ENCODE results near the gene RPL31.

The RPL31 gene

DNA sequence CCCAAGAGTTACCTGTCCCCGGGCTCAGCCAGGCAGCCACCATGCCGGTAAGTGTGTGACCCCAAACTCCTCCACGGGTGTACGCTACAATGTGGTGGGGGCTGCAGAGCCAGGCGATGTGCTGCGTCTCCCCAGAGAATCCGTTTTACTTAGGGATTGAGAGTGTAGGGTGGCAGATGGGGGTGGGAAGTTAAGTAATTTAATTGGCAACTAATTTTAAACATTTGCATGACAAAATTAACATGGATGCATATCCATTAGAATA lies 26.6 kb upstream of the RPL31 start:
- no peak for DNase-seq (ENCODE audit: low read depth, low spot score)

DNA sequence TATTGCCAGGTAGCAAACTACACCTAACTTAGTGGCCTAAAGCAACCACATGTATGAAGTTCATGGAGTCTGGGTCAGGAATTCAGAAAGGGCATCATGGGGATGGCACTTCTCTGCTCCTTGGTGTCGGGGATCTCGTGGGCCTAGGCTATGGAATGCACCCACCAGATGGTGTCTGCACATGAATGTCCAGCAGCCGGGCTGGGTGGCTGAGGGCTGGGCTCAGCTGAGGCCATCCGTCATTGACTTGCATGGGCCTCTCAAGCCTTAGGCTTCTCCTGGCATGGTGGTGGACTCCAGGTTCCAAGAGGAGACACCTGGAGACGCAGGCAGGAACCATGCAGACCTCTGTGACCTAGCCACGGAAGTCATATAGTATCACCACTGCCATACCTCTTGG lies 26.0 kb upstream of the RPL31 start:
- no peak for DNase-seq (ENCODE audit: low read depth, low spot score)

DNA sequence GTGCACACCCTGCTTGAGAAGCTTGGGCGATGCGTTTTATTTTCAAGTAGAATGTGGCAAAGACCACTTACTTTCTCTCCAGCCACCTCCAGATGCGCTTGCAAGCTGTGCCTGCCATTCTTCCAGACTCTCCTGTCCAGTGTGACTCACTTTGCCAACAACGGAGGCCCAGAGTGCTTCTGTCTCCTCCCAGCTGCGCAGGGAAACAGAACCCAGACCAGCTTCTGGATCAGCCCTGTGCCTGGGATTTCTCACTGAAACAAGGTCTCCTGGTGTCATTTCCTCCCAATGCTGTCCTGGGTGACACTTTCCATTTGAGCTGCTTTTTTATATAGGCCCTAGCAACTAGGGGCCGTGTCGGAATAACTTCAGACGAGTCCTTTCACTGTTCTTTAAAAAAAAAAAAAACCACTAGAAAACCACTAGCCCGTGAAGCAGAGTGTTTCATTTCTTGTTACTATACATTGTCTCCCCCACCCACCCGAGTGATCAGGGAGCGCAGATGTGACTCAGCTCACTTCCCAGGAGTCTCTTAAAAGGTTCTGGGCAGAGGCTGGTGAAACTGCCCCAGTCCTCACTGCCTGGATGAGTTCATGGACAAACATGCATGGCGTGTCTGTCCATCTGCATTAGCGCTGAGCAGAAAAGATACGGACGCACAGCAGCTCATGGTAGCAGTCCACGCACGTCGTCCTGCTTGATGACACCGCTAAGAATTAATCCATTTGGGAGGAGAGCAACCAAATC lies 25.3 kb upstream of the RPL31 start:
- DNase-seq (ENCODE audit: low read depth, low spot score), result no peak

DNA sequence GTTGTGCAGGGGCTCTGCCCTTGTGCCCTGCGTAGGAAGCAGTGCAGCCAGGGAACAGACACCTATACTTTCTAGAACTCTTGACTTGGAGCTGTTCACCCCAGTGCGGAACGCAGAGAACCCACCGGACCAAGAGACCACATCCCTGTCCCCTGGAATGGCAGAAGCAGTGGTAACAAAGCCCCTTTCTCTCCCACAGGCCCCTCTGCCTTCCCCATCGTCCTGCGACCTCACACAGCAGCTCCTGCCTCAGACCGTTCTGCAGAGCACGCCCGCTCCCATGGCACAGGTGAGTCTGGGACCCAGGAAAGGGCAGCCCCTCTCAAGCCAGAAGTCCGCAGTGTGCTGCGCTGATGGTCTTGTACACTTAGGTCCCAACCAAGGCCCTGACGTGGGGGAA lies 24.6 kb upstream of the RPL31 start:
- DNase-seq (ENCODE audit: low read depth, low spot score), result no peak

DNA sequence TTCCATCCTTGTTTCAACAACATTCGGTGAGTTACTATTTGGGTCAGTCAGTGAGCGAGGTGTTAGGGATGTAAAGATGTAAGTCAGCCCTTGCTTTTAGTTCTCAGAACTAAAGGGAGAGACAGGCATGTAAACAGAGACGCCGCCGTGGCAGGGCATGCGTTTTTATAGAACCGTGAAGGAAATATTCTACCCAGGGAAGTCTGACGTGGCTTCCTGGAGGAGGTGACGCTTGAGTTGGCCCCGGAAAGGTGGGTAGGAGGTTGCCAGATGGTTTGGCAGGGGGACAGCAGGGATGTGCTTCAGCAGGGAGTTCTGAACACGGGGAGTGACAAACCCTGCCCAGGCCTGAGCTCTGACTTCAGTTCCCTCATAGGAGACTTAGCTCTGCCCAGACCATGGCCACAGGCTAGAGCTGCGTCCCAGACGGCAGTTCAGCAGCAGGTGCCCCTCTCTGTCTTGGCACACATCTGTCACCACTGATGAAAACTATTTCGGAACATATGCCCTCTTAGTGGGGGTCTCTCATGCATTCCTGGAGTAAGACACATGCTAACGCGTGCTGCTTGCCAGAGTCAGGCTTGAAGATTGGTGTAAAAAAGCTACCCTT lies 23.4 kb upstream of the RPL31 start:
- no peak for DNase-seq (ENCODE audit: low read depth, low spot score)

DNA sequence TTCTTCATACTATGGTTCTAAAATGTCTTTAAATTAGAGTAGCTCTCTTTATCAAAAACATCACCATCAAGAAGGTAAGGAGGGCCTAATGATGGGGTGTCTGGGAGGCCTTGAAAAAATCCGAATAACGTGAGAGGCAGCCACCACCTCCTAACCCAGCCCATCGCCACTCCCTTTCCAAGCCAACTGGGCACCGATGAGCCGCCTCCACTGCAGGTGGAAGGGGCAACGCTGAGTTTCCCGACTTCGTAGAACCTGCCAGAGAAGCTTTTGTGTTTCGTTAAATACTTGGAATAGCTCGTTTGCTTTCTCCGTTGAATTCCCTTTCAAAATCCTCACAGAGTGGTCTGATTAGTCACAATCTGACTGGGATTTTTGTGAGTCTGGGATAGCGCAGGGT lies 22.0 kb upstream of the RPL31 start:
- no peak for DNase-seq (ENCODE audit: low read depth, low spot score)

DNA sequence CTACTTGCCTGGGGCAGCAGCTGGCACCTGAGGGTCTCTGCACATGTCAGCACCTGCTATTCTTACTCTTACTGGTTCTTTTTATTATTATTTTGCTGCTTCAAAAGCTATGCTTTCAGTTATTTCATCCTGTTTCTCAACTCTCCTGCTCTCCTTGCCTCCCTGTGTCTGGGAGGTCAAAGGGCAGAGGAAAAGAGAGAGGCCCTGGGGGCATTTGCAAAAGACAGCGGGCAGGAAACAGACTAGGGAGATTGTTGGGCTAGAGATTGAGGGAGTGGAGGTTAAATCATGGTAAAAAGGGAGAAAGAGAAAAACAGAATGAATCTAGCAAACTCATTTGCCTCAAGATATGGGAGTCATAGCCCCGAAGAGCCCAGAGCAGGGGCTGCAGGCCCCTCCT lies 21.1 kb upstream of the RPL31 start:
- DNase-seq (ENCODE audit: low read depth, low spot score), result no peak

DNA sequence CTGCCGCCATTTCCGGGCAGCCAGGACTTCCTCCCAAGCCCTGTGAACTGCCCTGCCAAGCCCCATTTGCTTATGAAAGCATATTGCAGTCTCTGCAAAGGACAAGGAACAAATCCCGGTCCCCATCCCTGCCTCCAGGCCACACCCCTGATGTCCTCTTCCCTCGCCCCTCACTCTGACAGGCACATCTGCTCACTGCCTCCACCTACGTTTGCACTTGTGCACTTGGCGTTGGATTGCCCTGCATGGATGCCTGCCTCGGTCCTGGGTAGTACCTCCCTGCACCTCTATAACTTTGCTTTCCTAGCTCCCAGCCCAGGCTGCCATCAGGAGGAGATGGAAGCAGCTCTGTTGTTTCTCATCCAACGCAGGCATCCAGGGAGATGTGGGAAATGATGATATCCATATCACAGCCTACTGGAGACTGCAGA lies 19.6 kb upstream of the RPL31 start:
- DNase-seq (ENCODE audit: low read depth, low spot score), result no peak

DNA sequence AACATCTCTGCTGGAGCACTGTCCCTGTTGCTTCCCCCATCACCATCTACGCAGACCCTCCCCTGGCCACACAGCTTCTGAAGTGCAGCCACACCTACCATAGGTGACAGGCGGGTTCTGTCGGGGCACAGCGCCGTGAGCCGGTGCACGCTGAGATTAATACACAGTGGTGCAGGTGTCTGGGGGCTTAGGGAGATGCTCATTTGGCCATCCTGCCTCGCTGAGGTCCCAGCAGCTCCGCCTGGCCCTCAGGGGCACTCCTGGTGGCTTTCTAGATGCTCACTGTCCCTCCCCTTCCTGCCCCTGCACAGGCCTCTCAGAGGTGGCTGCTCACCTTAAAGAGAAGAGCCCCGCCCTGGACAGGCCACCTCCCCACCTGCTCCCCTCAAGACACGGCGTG lies 18.9 kb upstream of the RPL31 start:
- no peak for DNase-seq (ENCODE audit: low read depth, low spot score)

DNA sequence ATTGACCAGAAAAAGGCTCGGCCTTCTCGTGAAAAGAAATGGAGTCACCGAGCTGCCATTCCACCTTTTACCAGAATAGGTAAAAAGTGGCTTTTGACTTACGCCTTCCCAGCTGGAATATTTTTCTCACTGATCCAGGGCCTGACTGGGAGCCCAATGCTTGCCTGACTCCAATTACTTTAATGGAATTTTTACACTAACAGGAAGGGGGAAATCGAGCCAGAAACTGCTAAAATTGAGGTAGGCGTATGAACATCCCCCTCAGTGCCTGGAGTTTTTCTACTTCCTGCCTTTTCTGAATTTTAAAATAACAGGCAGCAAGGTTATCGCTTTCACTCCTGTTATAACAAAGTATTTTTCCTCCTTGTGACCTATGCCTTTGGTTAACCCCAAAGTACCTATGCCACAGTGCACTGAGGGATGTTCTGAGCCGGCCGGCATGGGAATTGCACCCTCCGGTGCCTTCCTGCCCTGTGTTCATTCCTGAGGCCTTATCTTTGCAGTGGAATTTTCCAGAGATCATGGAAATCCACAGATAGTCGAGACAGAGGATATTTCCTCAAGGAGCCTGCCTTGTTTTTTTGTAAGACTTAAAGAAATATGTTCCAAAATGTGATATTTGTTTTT lies 18.3 kb upstream of the RPL31 start:
- no peak for DNase-seq (ENCODE audit: low read depth, low spot score)

DNA sequence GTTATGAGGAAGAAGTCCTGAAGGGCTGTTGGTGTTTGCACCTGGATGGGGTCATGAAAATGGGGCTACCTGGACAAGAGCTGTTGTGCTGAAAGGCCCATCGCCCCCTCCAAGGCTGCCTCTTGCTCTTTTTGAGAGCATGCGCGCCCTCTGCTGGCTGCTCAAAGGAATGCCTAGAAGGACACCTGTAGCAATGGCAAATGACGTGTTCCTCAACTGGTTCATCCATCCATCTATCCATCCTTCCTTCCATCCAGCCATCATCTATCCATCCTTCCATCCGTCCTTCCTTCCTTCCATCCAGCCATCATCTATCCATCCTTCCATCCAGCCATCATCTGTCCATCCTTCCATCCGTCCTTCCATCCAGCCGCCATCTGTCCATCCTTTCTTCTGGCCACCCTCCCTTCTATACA lies 17.2 kb upstream of the RPL31 start:
- peak; percentile 53 for DNase-seq (ENCODE audit: low read depth, low spot score)

DNA sequence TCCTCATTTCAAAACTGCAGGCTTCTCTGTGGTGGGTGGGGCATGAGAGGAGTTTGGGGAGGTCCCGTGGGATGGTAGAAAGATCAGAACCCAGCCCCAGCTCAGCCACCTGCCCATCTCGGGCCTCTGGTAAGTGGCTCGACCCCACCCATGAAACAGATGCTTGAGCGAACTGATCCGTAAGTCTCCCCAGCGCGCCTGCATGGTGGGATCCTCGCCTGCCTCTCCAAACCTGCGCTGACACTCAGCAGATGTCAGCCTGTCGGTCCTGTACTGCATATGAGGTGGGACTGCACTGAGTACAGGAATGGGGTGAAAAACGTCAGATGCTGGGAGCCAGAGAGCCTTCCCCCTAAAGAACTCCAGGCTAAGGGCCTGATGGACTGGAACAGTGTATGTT lies 15.9 kb upstream of the RPL31 start:
- no peak for DNase-seq (ENCODE audit: low read depth, low spot score)

DNA sequence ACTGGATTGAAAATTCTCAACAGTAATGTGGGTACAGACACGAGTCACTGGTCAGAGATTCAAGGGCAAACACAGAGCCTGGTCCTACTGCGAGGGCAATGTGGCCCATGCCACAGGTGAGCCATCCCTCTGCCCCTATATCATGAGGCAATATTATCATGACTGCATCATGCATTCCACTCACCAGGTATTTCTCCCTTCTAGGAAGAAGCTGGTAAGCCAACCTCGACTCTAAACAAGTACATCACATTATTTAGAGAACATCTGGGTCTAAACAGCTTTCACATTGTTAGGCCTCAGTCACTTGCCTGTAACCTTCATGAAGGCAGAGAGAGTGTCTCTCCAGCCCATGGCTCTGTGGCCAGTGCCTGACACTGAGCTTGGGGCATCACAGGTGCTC lies 14.6 kb upstream of the RPL31 start:
- DNase-seq (ENCODE audit: low read depth, low spot score), result no peak

DNA sequence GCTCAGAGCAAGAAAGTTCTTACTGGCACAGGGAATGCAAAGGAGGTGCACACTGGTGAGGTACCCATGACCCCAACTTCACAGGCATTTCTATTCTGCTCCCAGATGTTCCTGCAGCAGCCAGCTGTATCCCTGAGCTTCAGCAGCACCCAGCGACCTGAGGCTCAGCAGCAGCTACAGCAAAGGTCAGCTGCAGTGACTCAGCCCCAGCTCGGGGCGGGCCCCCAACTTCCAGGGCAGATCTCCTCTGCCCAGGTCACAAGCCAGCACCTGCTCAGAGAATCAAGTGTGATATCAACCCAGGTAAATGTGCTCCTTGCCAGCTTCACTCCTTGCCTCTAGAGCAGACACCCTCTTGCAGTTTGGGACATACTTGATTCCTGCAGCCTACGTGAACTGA lies 14.1 kb upstream of the RPL31 start:
- DNase-seq (ENCODE audit: low read depth, low spot score), result no peak

DNA sequence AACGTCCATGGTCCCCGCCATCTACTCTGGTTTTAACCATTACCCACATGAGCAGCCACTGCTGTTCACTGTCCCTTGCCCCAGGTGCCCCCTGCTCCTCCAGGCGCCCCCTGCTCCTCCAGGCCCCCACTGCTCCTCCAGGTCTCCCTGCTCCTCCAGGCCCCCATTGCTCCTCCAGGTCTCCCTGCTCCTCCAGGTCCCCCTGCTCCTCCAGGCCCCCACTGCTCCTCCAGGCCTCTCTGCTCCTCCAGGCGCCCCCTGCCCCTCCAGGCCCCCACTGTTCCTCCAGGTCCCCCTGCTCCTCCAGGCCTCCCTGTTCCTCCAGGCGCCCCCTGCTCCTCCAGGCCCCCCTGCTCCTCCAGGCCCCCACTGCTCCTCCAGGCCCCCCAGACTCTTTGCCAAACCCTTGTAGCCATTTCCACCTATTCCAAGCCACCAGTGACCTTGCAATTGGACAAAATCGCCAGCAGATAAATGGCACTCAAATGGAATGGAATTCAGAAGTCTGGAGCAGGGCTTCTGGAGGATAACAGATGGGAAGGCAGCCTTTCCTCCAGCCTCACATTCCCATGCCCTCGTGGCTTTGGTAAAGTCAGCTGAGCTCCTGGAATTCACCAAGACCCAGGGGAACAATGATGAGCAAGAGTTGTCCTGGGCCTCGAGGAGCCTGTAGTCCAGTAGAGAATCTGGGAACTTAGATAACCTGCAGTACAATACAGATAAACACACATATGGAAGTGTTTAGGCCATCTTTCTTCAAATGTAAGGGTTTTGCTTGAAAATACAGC lies 13.3 kb upstream of the RPL31 start:
- no peak for DNase-seq (ENCODE audit: low read depth, low spot score)

DNA sequence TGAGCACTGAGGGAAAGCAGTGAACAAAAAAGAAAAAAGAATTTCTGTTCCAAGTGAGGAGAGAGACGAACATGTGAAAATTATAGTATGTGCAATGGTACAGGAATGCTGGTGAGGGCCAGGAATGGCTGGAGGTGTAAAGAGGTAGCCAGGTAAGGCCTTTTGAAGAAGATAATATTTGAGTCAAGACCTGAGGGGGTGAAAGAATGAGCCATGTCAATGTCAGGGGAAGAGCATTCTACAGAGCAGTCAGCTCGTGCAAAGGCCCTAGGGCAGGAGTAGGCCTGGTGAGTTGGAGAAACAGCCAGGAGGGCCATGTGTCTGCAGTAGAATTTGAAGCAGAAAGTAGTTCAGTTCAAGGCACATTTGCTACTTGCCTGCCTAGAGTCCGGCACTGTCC lies 12.4 kb upstream of the RPL31 start:
- DNase-seq (ENCODE audit: low read depth, low spot score), result no peak

DNA sequence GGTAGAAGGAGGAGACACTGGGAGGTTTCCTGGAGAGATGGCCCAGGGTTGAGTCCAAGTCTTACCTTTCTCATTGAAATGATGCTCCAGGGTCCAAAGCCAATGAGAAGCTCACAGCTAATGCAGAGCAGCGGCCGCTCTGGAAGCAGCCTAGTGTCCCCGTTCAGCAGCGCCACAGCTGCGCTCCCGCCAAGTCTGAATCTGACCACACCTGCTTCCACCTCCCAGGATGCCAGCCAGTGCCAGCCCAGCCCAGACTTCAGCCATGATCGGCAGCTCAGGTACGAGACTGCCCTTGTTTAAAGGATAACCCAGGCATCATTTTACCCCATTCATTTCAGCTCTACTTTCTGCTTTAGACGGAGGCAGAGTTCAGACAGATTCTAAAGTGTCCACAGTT lies 11.9 kb upstream of the RPL31 start:
- DNase-seq (ENCODE audit: low read depth, low spot score), result no peak

DNA sequence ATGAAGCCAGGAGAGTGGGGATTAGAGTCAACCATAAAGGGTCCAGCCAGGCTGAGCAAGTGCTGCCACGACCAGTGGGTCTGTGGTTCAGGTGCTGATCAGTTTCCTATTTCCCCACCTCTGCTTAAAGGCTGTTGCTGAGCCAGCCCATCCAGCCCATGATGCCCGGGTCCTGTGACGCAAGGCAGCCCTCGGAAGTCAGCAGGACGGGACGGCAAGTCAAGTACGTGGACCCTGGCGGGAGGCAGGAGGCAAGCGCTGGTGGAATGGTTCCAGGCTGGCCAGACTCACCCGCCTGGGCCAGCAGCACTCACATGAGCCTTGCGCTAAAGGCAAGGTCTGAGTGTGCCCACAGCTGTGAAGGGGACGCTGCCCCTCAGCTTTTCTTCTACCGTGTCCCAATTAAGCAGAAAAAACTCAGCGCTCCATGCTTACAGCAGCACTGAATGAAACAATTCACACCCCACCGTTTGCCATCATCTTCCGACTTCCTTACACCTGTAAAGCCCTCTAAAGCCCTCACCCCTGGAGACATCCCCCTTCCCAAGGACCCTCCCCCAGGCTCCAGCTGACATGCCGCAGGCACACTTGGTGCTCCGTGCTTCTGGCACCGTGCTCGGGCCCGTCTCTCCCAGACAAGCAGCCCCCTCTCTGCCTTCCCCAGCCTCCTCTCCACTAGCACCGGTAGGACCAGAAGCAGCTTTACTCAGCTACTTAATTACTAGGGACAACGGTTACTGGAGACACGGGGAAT lies 11.3 kb upstream of the RPL31 start:
- DNase-seq (ENCODE audit: low read depth, low spot score), result no peak

DNA sequence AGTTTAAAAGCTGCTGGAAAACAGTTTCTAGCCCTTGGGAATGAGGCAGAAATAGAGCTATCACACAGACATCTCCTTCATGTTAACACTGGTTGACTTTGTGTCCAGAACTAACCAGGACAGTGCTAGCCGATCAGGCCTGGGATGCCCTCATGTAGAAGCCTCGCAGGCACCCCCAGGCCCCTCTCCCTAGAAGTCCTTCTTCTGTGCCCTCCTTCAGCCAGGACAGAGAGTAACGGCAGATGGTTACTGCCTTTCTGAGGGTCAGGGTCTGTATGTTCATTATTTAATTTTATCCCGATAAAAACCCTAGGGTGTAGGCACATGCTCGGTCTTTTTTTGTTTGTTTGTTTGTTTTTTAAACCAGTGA lies 10.7 kb upstream of the RPL31 start:
- DNase-seq (ENCODE audit: low read depth, low spot score), result no peak

DNA sequence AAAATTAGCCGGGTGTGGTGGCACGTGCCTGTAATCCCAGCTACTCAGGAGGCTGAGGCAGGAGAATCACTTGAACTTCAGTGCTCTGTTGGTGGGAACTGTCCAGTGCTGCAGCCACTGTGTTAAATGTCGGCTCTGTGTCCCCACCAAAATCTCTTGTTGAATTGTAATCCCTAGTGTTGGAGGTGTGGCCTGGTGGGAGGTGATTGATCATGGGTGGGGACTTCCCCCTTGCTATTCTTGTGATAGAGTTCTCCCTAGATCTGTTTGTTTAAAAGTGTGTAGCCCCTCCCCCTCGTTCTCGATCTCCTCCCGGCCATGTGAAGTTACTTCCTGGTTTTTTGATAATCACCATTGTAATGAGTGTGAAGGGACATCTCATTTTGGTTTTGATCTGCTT lies 9.8 kb upstream of the RPL31 start:
- no peak for DNase-seq (ENCODE audit: low read depth, low spot score)

DNA sequence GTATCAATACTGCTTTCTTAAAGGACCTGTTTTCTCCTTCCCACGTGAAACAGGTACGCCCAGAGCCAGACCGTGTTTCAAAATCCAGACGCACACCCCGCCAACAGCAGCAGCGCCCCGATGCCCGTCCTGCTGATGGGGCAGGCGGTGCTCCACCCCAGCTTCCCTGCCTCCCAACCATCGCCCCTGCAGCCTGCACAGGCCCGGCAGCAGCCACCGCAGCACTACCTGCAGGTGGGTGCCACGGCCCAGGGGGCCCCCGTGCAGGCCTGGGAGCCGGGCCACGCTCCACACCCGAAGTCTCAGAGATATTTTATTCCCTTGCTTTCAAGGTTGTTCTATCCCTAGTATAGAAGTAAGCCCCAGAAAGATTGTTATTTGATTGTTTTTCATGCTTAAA lies 8.8 kb upstream of the RPL31 start:
- no peak for DNase-seq (ENCODE audit: low read depth, low spot score)

Measured in activated CD4-positive, CD25-positive, alpha-beta regulatory T cell treated with anti-CD3 and anti-CD28 coated beads, Interleukin-2, amount 50 U/mL, for 16 hours (primary cell).